Cardiac septum (tissue), 1 donor: ENCODE results near the gene NUP153. TPM values are rescaled to one million over a fixed set of nuclear protein-coding genes. Genes with fewer than 3 reads are reported as not detected.
"Not testable (repeated sequence)": the region's sequence is repeated elsewhere in the genome, so short reads cannot be mapped to it uniquely, and the experiment has no call there.

ENCODE experiments used
- DNase-seq: peaks from one replicate; pipeline ENCODE4 v3.0.0-alpha.2; 2020; ENCODE audit warnings: low spot score
- intact Hi-C: fragments of 100-400 bp; cut with DNase I; formaldehyde crosslinking; loops from one replicate; pipeline ENCODE4 v1.14.0; 2022
- total RNA-seq: library from RNA; stranded (reverse); fragmentation: NEBNext Ultra II Directional; extraction: Animal tissue kit (Norgen Biotek cat#: 25700); gene quantifications from one replicate; pipeline ENCODE4 v1.2.1, GENCODE V29; 2021
- donor health status: DM: no; HTN: no; CAD: no.

Gene NUP153
- total RNA-seq, 1 donor from 2014 or later: 25.8 TPM

DNA sequence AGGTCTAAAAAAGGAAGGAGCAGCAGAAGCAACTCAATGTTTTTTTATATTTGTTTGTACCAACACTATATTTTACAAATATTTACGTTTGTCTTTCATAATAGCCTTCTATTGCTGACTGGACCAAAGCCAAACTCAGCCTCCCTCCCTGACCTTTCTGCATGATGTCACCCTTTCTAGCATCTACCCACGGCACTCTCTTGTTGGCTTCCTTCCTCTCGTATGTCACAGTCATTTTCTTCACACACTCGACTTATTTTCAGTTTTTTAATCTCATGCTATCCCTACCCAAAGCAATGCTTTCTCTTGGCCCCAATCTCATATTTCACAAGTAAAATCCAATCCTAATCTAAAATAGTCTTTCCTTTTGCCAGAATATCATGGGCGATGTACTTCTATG, 122.9 kb downstream of the NUP153 start:
- DNase-seq: no peak
- intact Hi-C loops: loop anchor here (2.0 to 5.0 kb wide), 4 partner anchors 117 to 427 kb away; no protein-coding TSS in a partner anchor

GRCh38 chr6:17581282-17581681, 125.4 kb downstream of the NUP153 start:
- intact Hi-C loops: loop anchor here (5.0 kb wide), 3 partner anchors 114 to 294 kb away; no protein-coding TSS in a partner anchor
- DNase-seq: not testable (repeated sequence)

- intact Hi-C loops: loop anchor here (5.0 kb wide), 3 partner anchors 113 to 293 kb away; no protein-coding TSS in a partner anchor
Observed at GRCh38 chr6:17580518-17581048, 126.1 kb downstream of the NUP153 start.

GRCh38 chr6:17577059-17577458, 129.7 kb downstream of the NUP153 start:
- DNase-seq: no peak
- intact Hi-C loops: no loop called here

More at GRCh38 chr6:17580518-17581048, 126.1 kb downstream of the NUP153 start:
- no peak for DNase-seq

DNA sequence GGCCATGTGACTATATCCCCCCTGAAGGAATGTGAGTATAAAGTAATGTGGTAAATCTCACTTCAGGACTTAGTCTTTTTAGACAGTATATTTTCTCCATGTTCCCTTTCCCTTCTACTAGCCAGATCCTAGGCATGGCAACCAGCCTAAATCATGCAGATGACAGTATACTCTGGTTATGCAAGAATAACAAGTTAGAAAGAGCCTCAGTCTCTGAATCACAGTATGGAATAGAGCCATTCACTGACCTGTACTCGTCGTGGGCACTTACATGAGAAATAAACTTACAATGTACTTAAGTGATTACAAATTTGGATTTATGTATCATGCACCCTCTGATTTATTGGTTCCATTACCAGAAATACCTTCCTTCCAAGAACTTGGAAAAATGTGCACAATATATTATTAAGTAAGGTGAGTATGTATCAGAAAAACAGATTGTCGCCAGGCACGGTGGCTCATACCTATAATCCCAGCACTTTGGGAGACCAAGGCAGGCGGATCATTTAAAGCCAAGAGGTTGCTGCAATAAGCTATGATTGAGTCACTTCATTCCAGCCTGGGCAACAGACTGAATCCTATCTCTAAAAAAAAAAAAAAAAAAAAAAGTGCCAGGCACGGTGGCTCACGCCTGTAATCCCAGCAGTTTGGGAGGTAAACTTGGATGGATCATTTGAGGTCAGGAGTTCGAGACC, 131.7 kb downstream of the NUP153 start:
- intact Hi-C loops: no loop called here
- DNase-seq: no peak

DNA sequence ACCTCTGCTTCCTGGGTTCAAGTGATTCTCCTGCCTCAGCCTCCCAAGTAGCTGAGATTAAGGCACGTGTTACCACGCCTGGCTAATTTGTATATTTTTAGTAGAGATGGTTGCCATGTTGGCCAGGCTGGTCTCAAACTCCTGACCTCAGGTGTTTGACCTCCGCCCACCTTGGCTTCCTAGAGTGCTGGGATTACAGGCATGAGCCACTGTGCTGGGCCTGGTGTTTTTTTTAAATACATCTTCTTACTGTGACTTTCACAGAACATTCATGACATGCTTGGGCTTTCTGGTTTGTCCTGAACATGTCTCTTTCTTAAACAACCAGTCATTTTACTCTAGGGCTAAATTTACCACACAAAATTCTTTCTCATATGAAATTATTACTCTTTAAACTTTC, 141.3 kb downstream of the NUP153 start:
- intact Hi-C loops: no loop called here
- DNase-seq: no peak

Other genes with a start within 250 kb of the NUP153 start
- 15.1 TPM for gene FAM8A1, start 106.6 kb downstream of the NUP153 start, total RNA-seq